CD4-positive, alpha-beta T cell treated with Interleukin-17A for 4 hours (primary cell): ENCODE measurements around the gene PCNT.
"Not testable (repeated sequence)": the region's sequence is repeated elsewhere in the genome, so short reads cannot be mapped to it uniquely, and the experiment has no call there.

Experiments used
- DNase-seq: peaks from one replicate; pipeline ENCODE4 v3.0.0-alpha.2; 2020; ENCODE audit warnings: mixed read lengths

The PCNT gene

GRCh38 chr21:46388896-46389295 is 64.9 kb downstream of the PCNT start:
- DNase-seq = no peak

- DNase-seq = no peak
Measured at GRCh38 chr21:46390603-46391545, 66.9 kb downstream of the PCNT start.

GRCh38 chr21:46391773-46392172 is 67.8 kb downstream of the PCNT start:
- no peak for DNase-seq

GRCh38 chr21:46392921-46393320 is 69.0 kb downstream of the PCNT start:
- DNase-seq = no peak

GRCh38 chr21:46393451-46393940 is 69.5 kb downstream of the PCNT start:
- DNase-seq = no peak

- DNase-seq = no peak
Measured at GRCh38 chr21:46393941-46394594, 70.1 kb downstream of the PCNT start.

- no peak for DNase-seq
Measured at GRCh38 chr21:46394595-46395104, 70.7 kb downstream of the PCNT start.

- DNase-seq = no peak
Measured at GRCh38 chr21:46397211-46397905, 73.4 kb downstream of the PCNT start.

- DNase-seq = no peak
Measured at GRCh38 chr21:46397993-46398392, 74.0 kb downstream of the PCNT start.

GRCh38 chr21:46399129-46399528 is 75.2 kb downstream of the PCNT start:
- DNase-seq = no peak

GRCh38 chr21:46399686-46400085 is 75.7 kb downstream of the PCNT start:
- DNase-seq = no peak

GRCh38 chr21:46401186-46401910 is 77.4 kb downstream of the PCNT start:
- DNase-seq = no peak

- DNase-seq = no peak
Measured at GRCh38 chr21:46402421-46402820, 78.5 kb downstream of the PCNT start.

- not testable (repeated sequence) for DNase-seq
Measured at GRCh38 chr21:46403234-46403811, 79.4 kb downstream of the PCNT start.

- no peak for DNase-seq
Measured at GRCh38 chr21:46404306-46404705, 80.3 kb downstream of the PCNT start.

GRCh38 chr21:46406001-46406400 is 82.0 kb downstream of the PCNT start:
- DNase-seq = no peak

GRCh38 chr21:46409641-46410406 is 85.9 kb downstream of the PCNT start:
- no peak for DNase-seq

- DNase-seq = no peak
Measured at GRCh38 chr21:46410516-46410915, 86.6 kb downstream of the PCNT start.

- DNase-seq = no peak
Measured at GRCh38 chr21:46411236-46411635, 87.3 kb downstream of the PCNT start.

GRCh38 chr21:46411691-46412090 is 87.7 kb downstream of the PCNT start:
- no peak for DNase-seq
